H1 (cell line): ENCODE measurements around the gene PHACTR1. TPM values are rescaled to one million over a fixed set of nuclear protein-coding genes. Genes with fewer than 3 reads are reported as not detected.

ENCODE experiments used
- CHD7 ChIP-seq: fragments of 300-600 bp; sonication (generic); IDR thresholded peaks from 2 replicates; pipeline ENCODE4 v1.7.1; 2012; ENCODE audit warnings: low read length, moderate library complexity, mild to moderate bottlenecking, inconsistent platforms; ENCODE audit not compliant: insufficient replicate concordance
- KDM4A ChIP-seq: IDR thresholded peaks from one replicate; pipeline ENCODE4 v1.7.1; 2012; ENCODE audit warnings: low read depth, mild to moderate bottlenecking, moderate library complexity, low read length, inconsistent platforms; ENCODE audit not compliant: severe bottlenecking
- TAF1 ChIP-seq: IDR thresholded peaks from 2 replicates; pipeline ENCODE4 v1.6.1; 2011; ENCODE audit warnings: mild to moderate bottlenecking, low read depth, low read length
- polyA plus RNA-seq, 7 experiments: library from polyadenylated mRNA; depleted of rRNA in 3 of 7; stranded (reverse) in 5 of 7; unstranded in 2 of 7; fragments of >200 nt in 5 of 7; fragments of 200-250 nt in 2 of 7; gene quantifications; 1 replicate in 5 of 7; 2 replicates in 1 of 7; 4 replicates in 1 of 7; pipeline versions ENCODE4 v1.2.1 to v1.2.3, GENCODE V29; 2011 to 2013; ENCODE audit warnings: missing spikeins in 2 of 7, mixed read lengths in 2 of 7
- total RNA-seq: library from RNA; stranded (reverse); fragmentation: NEBNext Ultra II Directional; extraction: Animal tissue kit (Norgen Biotek cat#: 25700); gene quantifications from 2 replicates; pipeline ENCODE4 v1.2.1, GENCODE V29; 2021

PHACTR1 gene
- total and polyA plus RNA-seq, 2 of the 8 experiments (the other 6 are each of a cell fraction or from before 2014, with no cell fraction given), result 3.9 to 17.1 TPM

- TF ChIP-seq CHD7 (no peak), KDM4A (no peak), TAF1 (no peak)
These were observed 247.0 kb downstream of the PHACTR1 start (continued) for GRCh38 chr6:12963567-12963966.
